Measurements from ENCODE around the gene GSN.

DNA sequence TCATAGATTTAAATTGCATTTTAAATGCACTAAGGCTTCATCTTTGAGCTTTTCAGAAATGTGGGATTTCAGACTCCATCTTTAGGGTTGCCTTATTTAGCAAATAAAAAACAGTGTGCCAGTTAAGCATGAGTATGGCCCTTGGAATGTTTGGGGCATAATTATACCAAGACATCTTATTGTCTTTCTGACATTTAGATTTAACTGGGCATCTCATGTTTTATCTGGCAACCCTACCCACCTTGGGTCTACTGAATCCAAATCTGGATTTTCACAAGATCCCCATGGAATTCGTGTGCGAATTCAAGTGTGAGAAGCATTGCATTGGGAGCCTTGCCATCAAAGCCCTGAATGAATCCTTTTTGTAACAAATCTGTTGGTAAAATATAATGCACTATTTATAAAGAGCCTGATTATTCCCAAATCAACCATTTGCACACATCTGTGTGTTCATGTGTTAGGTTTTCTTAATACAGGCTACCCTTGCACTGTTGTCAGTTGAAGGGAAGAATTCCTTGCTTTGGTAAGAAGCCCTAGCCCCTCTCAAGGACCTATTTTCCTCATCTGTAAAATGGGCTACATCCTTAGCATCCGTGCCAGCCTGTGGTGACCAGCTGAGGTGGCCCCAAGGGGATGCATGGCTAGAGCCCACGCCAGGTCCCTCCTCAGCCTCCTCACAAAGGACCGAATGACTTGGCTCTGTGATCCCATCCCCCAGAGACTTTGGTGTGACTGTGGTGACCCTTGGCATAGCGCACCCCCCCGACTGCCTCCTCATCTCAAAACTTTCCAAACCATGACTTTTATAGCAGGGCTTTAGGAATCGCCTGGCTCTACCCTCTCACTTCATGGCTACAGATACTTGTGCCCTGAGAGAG is 8.1 kb downstream of the GSN start:
- TF ChIP-seq POLR2A (IDR thresholded peaks at IDR 0.05), result no peak
- TF ChIP-seq, protein P1, sequence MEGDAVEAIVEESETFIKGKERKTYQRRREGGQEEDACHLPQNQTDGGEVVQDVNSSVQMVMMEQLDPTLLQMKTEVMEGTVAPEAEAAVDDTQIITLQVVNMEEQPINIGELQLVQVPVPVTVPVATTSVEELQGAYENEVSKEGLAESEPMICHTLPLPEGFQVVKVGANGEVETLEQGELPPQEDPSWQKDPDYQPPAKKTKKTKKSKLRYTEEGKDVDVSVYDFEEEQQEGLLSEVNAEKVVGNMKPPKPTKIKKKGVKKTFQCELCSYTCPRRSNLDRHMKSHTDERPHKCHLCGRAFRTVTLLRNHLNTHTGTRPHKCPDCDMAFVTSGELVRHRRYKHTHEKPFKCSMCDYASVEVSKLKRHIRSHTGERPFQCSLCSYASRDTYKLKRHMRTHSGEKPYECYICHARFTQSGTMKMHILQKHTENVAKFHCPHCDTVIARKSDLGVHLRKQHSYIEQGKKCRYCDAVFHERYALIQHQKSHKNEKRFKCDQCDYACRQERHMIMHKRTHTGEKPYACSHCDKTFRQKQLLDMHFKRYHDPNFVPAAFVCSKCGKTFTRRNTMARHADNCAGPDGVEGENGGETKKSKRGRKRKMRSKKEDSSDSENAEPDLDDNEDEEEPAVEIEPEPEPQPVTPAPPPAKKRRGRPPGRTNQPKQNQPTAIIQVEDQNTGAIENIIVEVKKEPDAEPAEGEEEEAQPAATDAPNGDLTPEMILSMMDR (IDR thresholded peaks at IDR 0.05), result no peak

Measured in Peyer's patch (tissue), 4 donors.